ENCODE measurements around the gene RABL2B.

The RABL2B gene

DNA sequence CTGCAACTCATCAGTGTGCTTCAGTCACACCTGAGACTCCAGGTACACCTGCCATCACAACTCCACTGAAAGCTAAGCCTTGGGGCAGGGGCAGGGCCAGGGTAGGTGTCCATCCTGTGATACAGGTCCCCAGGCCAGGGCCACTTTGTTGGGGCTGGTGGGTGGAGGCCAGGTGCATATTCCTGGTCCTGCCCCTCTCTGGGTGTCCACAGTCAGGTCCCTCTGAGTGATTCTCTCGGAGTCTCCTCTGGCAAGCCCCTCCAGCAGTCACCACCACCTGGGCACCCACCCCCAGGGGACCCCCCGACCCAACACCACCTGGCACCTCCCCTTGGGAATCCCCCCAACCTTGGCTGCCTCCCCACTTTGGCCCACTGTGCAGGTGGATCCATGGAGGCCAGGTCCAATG, 54.9 kb downstream of the RABL2B start:
- no peaks in the 10 kb centered on the region for H3K9me3 ChIP-seq (ENCODE audit: insufficient read depth, low read length, severe bottlenecking)
- no peak overlapping the region for H3K27ac ChIP-seq (ENCODE audit: low read length)
- ATAC-seq (ENCODE audit: insufficient read depth, low read depth) (no peak), DNase-seq (no peak)
- H3K4me2 ChIP-seq (ENCODE audit: insufficient read depth, low read length): no peak overlapping the region
- H3K9ac ChIP-seq (ENCODE audit: low read depth, low read length): no peak overlapping the region
- no peak for TF ChIP-seq EZH2 (IDR thresholded peaks at IDR 0.05; ENCODE audit: borderline replicate concordance, low read depth, low read length, severe bottlenecking)
- TF ChIP-seq, protein P1, sequence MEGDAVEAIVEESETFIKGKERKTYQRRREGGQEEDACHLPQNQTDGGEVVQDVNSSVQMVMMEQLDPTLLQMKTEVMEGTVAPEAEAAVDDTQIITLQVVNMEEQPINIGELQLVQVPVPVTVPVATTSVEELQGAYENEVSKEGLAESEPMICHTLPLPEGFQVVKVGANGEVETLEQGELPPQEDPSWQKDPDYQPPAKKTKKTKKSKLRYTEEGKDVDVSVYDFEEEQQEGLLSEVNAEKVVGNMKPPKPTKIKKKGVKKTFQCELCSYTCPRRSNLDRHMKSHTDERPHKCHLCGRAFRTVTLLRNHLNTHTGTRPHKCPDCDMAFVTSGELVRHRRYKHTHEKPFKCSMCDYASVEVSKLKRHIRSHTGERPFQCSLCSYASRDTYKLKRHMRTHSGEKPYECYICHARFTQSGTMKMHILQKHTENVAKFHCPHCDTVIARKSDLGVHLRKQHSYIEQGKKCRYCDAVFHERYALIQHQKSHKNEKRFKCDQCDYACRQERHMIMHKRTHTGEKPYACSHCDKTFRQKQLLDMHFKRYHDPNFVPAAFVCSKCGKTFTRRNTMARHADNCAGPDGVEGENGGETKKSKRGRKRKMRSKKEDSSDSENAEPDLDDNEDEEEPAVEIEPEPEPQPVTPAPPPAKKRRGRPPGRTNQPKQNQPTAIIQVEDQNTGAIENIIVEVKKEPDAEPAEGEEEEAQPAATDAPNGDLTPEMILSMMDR (IDR thresholded peaks at IDR 0.05; ENCODE audit: borderline replicate concordance, extremely low read depth, low read length, poor library complexity, severe bottlenecking): no peak
- H4K20me1 ChIP-seq (ENCODE audit: insufficient read depth, low read length): no peaks in the 10 kb centered on the region
- H3K36me3 ChIP-seq (ENCODE audit: insufficient read depth, low read length): no peaks in the 10 kb centered on the region
- no peak overlapping the region for H3K4me3 ChIP-seq (ENCODE audit: low read depth in 1 of 2, low read length in 2 of 2)
- no peak overlapping the region for H2AFZ ChIP-seq (ENCODE audit: low read depth, low read length)
- no peaks in the 10 kb centered on the region for H3K27me3 ChIP-seq (ENCODE audit: insufficient read depth, low read length, poor library complexity)
- no peaks in the 10 kb centered on the region for H3K79me2 ChIP-seq (ENCODE audit: insufficient read depth, low read length)
- peaks cover 8% of the 10 kb centered on the region for H3K4me1 ChIP-seq (ENCODE audit: insufficient read depth, low read length)

GRCh38 chr22:50727678-50728522, 55.5 kb downstream of the RABL2B start:
- Histone ChIP-seq H2AFZ (ENCODE audit: low read depth, low read length) (no peak overlapping the region), H3K9me3 (ENCODE audit: insufficient read depth, low read length, severe bottlenecking) (no peaks in the 10 kb centered on the region), H3K79me2 (ENCODE audit: insufficient read depth, low read length) (no peaks in the 10 kb centered on the region), H3K9ac (ENCODE audit: low read depth, low read length) (no peak overlapping the region), H3K36me3 (ENCODE audit: insufficient read depth, low read length) (no peaks in the 10 kb centered on the region), H3K4me3 (ENCODE audit: low read depth in 1 of 2, low read length in 2 of 2) (no peak overlapping the region), H3K27me3 (ENCODE audit: insufficient read depth, low read length, poor library complexity) (no peaks in the 10 kb centered on the region), H4K20me1 (ENCODE audit: insufficient read depth, low read length) (no peaks in the 10 kb centered on the region), H3K27ac (ENCODE audit: low read length) (no peak overlapping the region), H3K4me1 (ENCODE audit: insufficient read depth, low read length) (peaks cover 8% of the 10 kb centered on the region), H3K4me2 (ENCODE audit: insufficient read depth, low read length) (no peak overlapping the region)
- TF ChIP-seq, protein P1 (IDR thresholded peaks at IDR 0.05; ENCODE audit: borderline replicate concordance, extremely low read depth, low read length, poor library complexity, severe bottlenecking): no peak
- TF ChIP-seq EZH2 (IDR thresholded peaks at IDR 0.05; ENCODE audit: borderline replicate concordance, low read depth, low read length, severe bottlenecking): no peak
- DNase-seq (no peak), ATAC-seq (ENCODE audit: insufficient read depth, low read depth) (no peak)

DNA sequence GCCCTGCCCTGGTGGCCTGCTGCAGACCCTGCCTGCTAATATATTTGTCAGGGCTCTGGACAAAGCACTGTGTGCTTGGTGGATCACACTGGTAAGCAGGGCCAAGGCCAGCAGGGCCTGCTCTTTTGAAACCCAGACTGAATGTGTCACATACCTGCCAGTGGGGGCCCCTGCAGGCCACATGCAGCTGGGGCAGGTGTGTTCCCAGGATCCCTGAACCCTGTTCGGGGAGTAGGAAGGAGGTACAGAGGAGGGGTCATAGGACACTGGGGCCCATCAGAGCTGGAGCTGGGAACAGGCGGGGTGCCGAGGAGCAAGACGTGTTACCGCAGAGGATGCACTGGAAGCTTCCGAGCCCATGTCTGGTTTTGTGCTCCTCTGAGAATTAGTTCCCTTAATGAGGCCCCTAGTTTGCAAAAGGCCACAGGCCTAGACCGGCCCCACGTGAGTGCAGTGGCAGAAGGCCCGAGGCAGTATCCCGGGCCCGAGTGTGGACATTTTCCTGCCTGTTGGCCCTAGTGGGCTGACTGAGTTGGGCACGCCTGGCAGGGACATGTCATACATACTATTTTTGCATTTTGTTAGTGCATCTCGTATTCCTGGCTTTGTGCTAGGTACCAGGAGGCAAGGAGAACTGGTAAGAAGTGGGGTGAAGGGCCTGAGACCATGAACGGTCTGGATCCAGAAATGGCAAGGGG, 56.6 kb downstream of the RABL2B start:
- H4K20me1 ChIP-seq (ENCODE audit: insufficient read depth, low read length): no peaks in the 10 kb centered on the region
- H3K9me3 ChIP-seq (ENCODE audit: insufficient read depth, low read length, severe bottlenecking): no peaks in the 10 kb centered on the region
- H3K4me3 ChIP-seq (ENCODE audit: low read depth in 1 of 2, low read length in 2 of 2): no peak overlapping the region
- no peaks in the 10 kb centered on the region for H3K36me3 ChIP-seq (ENCODE audit: insufficient read depth, low read length)
- H3K27ac ChIP-seq (ENCODE audit: low read length): no peak overlapping the region
- no peaks in the 10 kb centered on the region for H3K79me2 ChIP-seq (ENCODE audit: insufficient read depth, low read length)
- H3K9ac ChIP-seq (ENCODE audit: low read depth, low read length): no peak overlapping the region
- no peak for TF ChIP-seq EZH2 (IDR thresholded peaks at IDR 0.05; ENCODE audit: borderline replicate concordance, low read depth, low read length, severe bottlenecking)
- TF ChIP-seq, protein P1 (IDR thresholded peaks at IDR 0.05; ENCODE audit: borderline replicate concordance, extremely low read depth, low read length, poor library complexity, severe bottlenecking): no peak
- H3K27me3 ChIP-seq (ENCODE audit: insufficient read depth, low read length, poor library complexity): no peaks in the 10 kb centered on the region
- peaks cover 1% of the 10 kb centered on the region; the same call in 1 of the 2 replicates for H3K4me1 ChIP-seq (ENCODE audit: insufficient read depth, low read length)
- H3K4me2 ChIP-seq (ENCODE audit: insufficient read depth, low read length): no peak overlapping the region
- no peak overlapping the region for H2AFZ ChIP-seq (ENCODE audit: low read depth, low read length)
- ATAC-seq (ENCODE audit: insufficient read depth, low read depth): no peak
- no peak for DNase-seq
